HEK293 (cell line): Measurements from ENCODE around the gene CD9.
A peak's percentile ranks its signal among the peaks of the same experiment; 100 is the strongest.
"Not testable (repeated sequence)": the region's sequence is repeated elsewhere in the genome, so short reads cannot be mapped to it uniquely, and the experiment has no call there.

ENCODE experiments used
- CTCF ChIA-PET: fragments of 350-600 bp; formaldehyde crosslinking; extraction: SDS; loops from one replicate; lab custom pipeline; 2021; ENCODE audit warnings: antibody characterized with exemption; lab: Yijun Ruan, JAX
- POLR2A ChIA-PET: fragments of 300-600 bp; formaldehyde crosslinking; extraction: SDS; loops from one replicate; lab custom pipeline; 2020; ENCODE audit warnings: antibody characterized with exemption, inconsistent platforms; lab: Yijun Ruan, JAX
- H3K27ac ChIP-seq: fragments of 200-500 bp; sonication (Bioruptor generic); 2 replicates; pipeline ENCODE4 v1.5.1; 2014; ENCODE audit warnings: low read depth, low read length, control low read depth, inconsistent platforms; ENCODE audit errors: extremely low read depth
- H3K36me3 ChIP-seq, 2 experiments: fragments of 200-500 bp in 1 of 2; sonication (Bioruptor generic) in 1 of 2; 1 replicate in 1 of 2; 2 replicates in 1 of 2; pipeline ENCODE4 v1.5.1; 2014 to 2017; ENCODE audit warnings: inconsistent platforms in 2 of 2, low read length in 2 of 2; ENCODE audit not compliant: control insufficient read depth in 2 of 2, insufficient read depth in 1 of 2
- H3K4me1 ChIP-seq: fragments of 200-500 bp; sonication (Bioruptor generic); 2 replicates; pipeline ENCODE4 v1.5.1; 2014; ENCODE audit warnings: mild to moderate bottlenecking, low read length, inconsistent platforms; ENCODE audit not compliant: control insufficient read depth, insufficient read depth
- H3K4me3 ChIP-seq: 2 replicates; pipeline ENCODE4 v1.5.1; 2011; ENCODE audit warnings: low read depth, mild to moderate bottlenecking, control low read depth, low read length, moderate library complexity
- H3K9me3 ChIP-seq: fragments of 200-500 bp; sonication (Bioruptor generic); 2 replicates; pipeline ENCODE4 v1.5.1; 2014; ENCODE audit warnings: low read depth, low read length, inconsistent platforms; ENCODE audit not compliant: control insufficient read depth, insufficient read depth
- SALL2 ChIP-seq: fragments of 450-650 bp; formaldehyde crosslinking; IDR thresholded peaks from 2 replicates; pipeline ENCODE4 v1.5.0; 2017; ENCODE audit warnings: missing biosample characterization, mild to moderate bottlenecking, missing genetic modification characterization, borderline replicate concordance
- SCRT2 ChIP-seq: fragments of 450-650 bp; formaldehyde crosslinking; IDR thresholded peaks from 2 replicates; pipeline ENCODE4 v1.5.1; 2016; ENCODE audit warnings: missing biosample characterization, missing genetic modification characterization
- ZBTB20 ChIP-seq: fragments of 450-650 bp; formaldehyde crosslinking; IDR thresholded peaks from 2 replicates; pipeline ENCODE4 v1.5.1; 2016; ENCODE audit warnings: missing biosample characterization, missing genetic modification characterization
- ZBTB6 ChIP-seq: fragments of 450-650 bp; formaldehyde crosslinking; IDR thresholded peaks from 2 replicates; pipeline ENCODE4 v1.5.1; 2017; ENCODE audit warnings: missing biosample characterization, missing genetic modification characterization
- ZNF19 ChIP-seq: fragments of 450-650 bp; formaldehyde crosslinking; IDR thresholded peaks from 2 replicates; pipeline ENCODE4; 2016; ENCODE audit warnings: missing biosample characterization, missing genetic modification characterization, low read depth
- ZNF239 ChIP-seq: fragments of 450-650 bp; formaldehyde crosslinking; IDR thresholded peaks from 2 replicates; pipeline ENCODE4 v1.5.1; 2016; ENCODE audit warnings: missing biosample characterization, missing genetic modification characterization
- ZNF24 ChIP-seq: fragments of 450-650 bp; formaldehyde crosslinking; IDR thresholded peaks from 2 replicates; pipeline ENCODE4 v1.5.1; 2016; ENCODE audit warnings: missing biosample characterization, missing genetic modification characterization
- ZNF324 ChIP-seq: fragments of 450-650 bp; formaldehyde crosslinking; IDR thresholded peaks from 2 replicates; pipeline ENCODE4 v1.5.1; 2016; ENCODE audit warnings: missing biosample characterization, missing genetic modification characterization
- ZNF501 ChIP-seq: fragments of 450-650 bp; formaldehyde crosslinking; IDR thresholded peaks from 2 replicates; pipeline ENCODE4 v1.5.1; 2016; ENCODE audit warnings: missing biosample characterization, missing genetic modification characterization
- ZNF510 ChIP-seq: fragments of 450-650 bp; formaldehyde crosslinking; IDR thresholded peaks from 2 replicates; pipeline ENCODE4 v1.5.1; 2018; ENCODE audit warnings: mild to moderate bottlenecking, missing genetic modification characterization, missing biosample characterization; ENCODE audit not compliant: insufficient replicate concordance
- ZNF629 ChIP-seq: fragments of 450-650 bp; formaldehyde crosslinking; IDR thresholded peaks from 2 replicates; pipeline ENCODE4 v1.5.1; 2017; ENCODE audit warnings: missing biosample characterization, missing genetic modification characterization
- ZNF830 ChIP-seq: fragments of 450-650 bp; IDR thresholded peaks from 2 replicates; pipeline ENCODE4 v1.5.0; 2018; ENCODE audit warnings: missing biosample characterization, missing genetic modification characterization, low read depth, mild to moderate bottlenecking, moderate library complexity
- ZSCAN16 ChIP-seq: fragments of 450-650 bp; formaldehyde crosslinking; IDR thresholded peaks from 2 replicates; pipeline ENCODE4 v1.5.1; 2016; ENCODE audit warnings: missing biosample characterization, missing genetic modification characterization
- TF ChIP-seq, protein P1 (sequence below): fragments of 450-650 bp; formaldehyde crosslinking; optimal IDR thresholded peaks from 2 replicates; pipeline ENCODE3; 2016; ENCODE audit warnings: missing biosample characterization, mild to moderate bottlenecking, missing genetic modification characterization

Gene CD9

GRCh38 chr12:6158749-6159148 lies 41.5 kb upstream of the CD9 start:
- H3K36me3 ChIP-seq: no peaks in the 10 kb centered on the region
- no peaks in the 10 kb centered on the region for H3K9me3 ChIP-seq
- CTCF ChIA-PET: interaction anchor here (0.6 kb wide), 2 partner anchors 18 to 180 kb away, joined by 3 read pairs; no protein-coding TSS in a partner anchor
- TF ChIP-seq ZBTB6 (tag by site-specific recombination): no peak
- TF ChIP-seq, protein P1, sequence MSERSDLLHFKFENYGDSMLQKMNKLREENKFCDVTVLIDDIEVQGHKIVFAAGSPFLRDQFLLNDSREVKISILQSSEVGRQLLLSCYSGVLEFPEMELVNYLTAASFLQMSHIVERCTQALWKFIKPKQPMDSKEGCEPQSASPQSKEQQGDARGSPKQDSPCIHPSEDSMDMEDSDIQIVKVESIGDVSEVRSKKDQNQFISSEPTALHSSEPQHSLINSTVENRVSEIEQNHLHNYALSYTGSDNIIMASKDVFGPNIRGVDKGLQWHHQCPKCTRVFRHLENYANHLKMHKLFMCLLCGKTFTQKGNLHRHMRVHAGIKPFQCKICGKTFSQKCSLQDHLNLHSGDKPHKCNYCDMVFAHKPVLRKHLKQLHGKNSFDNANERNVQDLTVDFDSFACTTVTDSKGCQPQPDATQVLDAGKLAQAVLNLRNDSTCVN (tag by site-specific recombination): no peak
- no peak for TF ChIP-seq ZBTB20
- TF ChIP-seq ZNF239 (tag by site-specific recombination): no peak
- no peak for TF ChIP-seq ZNF19 (tag by site-specific recombination)
- TF ChIP-seq ZNF510: no peak
- TF ChIP-seq ZNF629 (tag by site-specific recombination): no peak
- no peak for TF ChIP-seq ZNF830
- no peak for TF ChIP-seq ZNF24 (tag by site-specific recombination)
- no peak for TF ChIP-seq ZSCAN16 (tag by site-specific recombination)
- no peak for TF ChIP-seq ZNF324 (tag by site-specific recombination)
- TF ChIP-seq SALL2 (tag by site-specific recombination): no peak
- no peak for TF ChIP-seq ZNF501
- no peak overlapping the region for H3K4me3 ChIP-seq
- H3K27ac ChIP-seq: no peak overlapping the region
- POLR2A ChIA-PET: no interaction called here
- H3K4me1 ChIP-seq: no peaks in the 10 kb centered on the region

DNA sequence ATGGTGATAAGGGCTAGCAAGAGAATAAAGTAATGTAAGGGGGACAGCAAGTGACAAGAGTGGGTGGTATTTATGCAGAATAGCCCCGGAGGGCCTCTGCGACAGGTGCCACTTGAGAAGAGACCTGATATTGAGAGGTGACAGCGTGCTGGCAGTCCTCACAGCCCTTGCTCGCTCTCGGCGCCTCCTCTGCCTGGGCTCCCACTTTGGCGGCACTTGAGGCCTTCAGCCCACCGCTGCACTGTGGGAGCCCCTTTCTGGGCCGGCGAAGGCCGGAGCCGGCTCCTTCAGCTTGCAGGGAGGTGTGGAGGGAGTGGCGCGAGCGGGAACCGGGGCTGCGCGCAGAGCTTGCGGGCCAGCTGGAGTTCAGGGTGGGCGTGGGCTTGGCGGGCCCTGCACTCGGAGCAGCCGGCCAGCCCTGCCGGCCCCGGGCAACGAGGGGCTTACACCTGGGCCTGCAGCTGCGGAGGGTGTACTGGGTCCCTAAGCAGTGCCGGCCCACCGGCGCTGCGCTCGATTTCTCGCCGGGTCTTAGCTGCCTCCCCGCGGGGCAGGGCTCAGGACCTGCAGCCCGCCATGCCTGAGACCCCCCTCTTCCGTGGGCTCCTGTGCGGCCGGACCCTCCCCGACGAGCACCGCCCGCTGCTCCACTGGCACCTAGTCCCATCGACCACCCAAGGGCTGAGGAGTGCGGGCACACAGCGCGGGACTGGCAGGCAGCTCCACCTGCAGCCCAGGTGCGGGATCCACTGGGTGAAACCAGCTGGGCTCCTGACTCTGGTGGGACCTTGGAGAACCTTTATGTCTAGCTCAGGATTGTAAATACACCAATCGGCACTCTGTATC lies 40.8 kb upstream of the CD9 start:
- POLR2A ChIA-PET, H3K4me3 ChIP-seq, H3K36me3 ChIP-seq, H3K9me3 ChIP-seq, H3K27ac ChIP-seq, H3K4me1 ChIP-seq: not testable (repeated sequence)
- CTCF ChIA-PET: interaction anchor here (0.6 kb wide), 2 partner anchors 17 to 179 kb away, joined by 3 read pairs; no protein-coding TSS in a partner anchor
- TF ChIP-seq SCRT2 (tag by site-specific recombination): peak; percentile 69

- H3K4me1 ChIP-seq, H3K27ac ChIP-seq, CTCF ChIA-PET, H3K9me3 ChIP-seq, H3K36me3 ChIP-seq, H3K4me3 ChIP-seq, POLR2A ChIA-PET: not testable (repeated sequence)
Measured at GRCh38 chr12:6160049-6160649, 40.1 kb upstream of the CD9 start.
